CD4-positive, alpha-beta T cell (primary cell): ENCODE data around the gene PLCB2. TPM values are rescaled to one million over a fixed set of nuclear protein-coding genes. Genes with fewer than 3 reads are reported as not detected.

Experiments used
- ATAC-seq: fragments of 200-7000 bp; cut with Tn5 transposase; one replicate; pipeline ENCODE4 v1.10.0; 2022; ENCODE audit warnings: mild to moderate bottlenecking; ENCODE audit not compliant: poor library complexity
- CTCF ChIA-PET: fragments of 350-600 bp; sonication (Branson Sonifier 250); formaldehyde crosslinking; loops from one replicate; lab custom pipeline; 2021; ENCODE audit warnings: antibody characterized with exemption, inconsistent platforms; lab: Charles Lee
- POLR2A ChIA-PET: fragments of 350-600 bp; sonication (Branson Sonifier 250); formaldehyde crosslinking; loops from one replicate; lab custom pipeline; 2021; ENCODE audit warnings: antibody characterized with exemption, inconsistent platforms; lab: Charles Lee
- DNase-seq, 14 experiments: peaks; one replicate each; pipeline ENCODE4 v3.0.0-alpha.2; 2013 to 2020; ENCODE audit warnings: mixed read lengths in 2 of 14
- H3K27ac ChIP-seq, 2 donors: one replicate each; pipeline versions ENCODE4 v1.5.1 to v1.7.0; 2013; ENCODE audit warnings: low read length in 2 of 2, low read depth in 1 of 2, mild to moderate bottlenecking in 1 of 2
- H3K27me3 ChIP-seq, 2 experiments: 1 replicate in 1 of 2; 2 replicates in 1 of 2; pipeline versions ENCODE4 v1.6.1 to v1.7.0; 2013; ENCODE audit warnings: low read length in 2 of 2, control low read depth in 1 of 2, mild to moderate bottlenecking in 1 of 2, moderate library complexity in 1 of 2; ENCODE audit not compliant: insufficient read depth in 2 of 2, control insufficient read depth in 1 of 2
- H3K36me3 ChIP-seq: one replicate; pipeline ENCODE4 v1.6.1; 2013; ENCODE audit warnings: low read length, control low read depth; ENCODE audit not compliant: insufficient read depth
- H3K4me1 ChIP-seq: one replicate; pipeline ENCODE4 v1.6.1; 2013; ENCODE audit warnings: low read length, control low read depth; ENCODE audit not compliant: insufficient read depth
- H3K4me3 ChIP-seq: one replicate; pipeline ENCODE4 v1.5.1; 2013; ENCODE audit warnings: mild to moderate bottlenecking, low read length, moderate library complexity
- H3K9me3 ChIP-seq, 2 experiments: 1 replicate in 1 of 2; 2 replicates in 1 of 2; pipeline versions ENCODE4 v1.6.1 to v1.7.0; 2013; ENCODE audit warnings: low read length in 2 of 2, mild to moderate bottlenecking in 2 of 2, control low read depth in 1 of 2, moderate library complexity in 1 of 2; ENCODE audit not compliant: control insufficient read depth in 1 of 2, insufficient read depth in 1 of 2
- H3K27ac Mint-ChIP-seq: one replicate; pipeline ENCODE4 v1.8.0; 2020; ENCODE audit warnings: mixed read lengths
- H3K27me3 Mint-ChIP-seq: one replicate; pipeline ENCODE4 v1.8.0; 2021; ENCODE audit warnings: mixed read lengths
- H3K36me3 Mint-ChIP-seq: one replicate; pipeline ENCODE4 v1.8.0; 2021; ENCODE audit warnings: low read depth, mixed read lengths
- H3K4me1 Mint-ChIP-seq: one replicate; pipeline ENCODE4 v1.8.0; 2021; ENCODE audit warnings: low read depth, mixed read lengths
- H3K4me3 Mint-ChIP-seq: one replicate; pipeline ENCODE4 v1.8.0; 2020; ENCODE audit warnings: mild to moderate bottlenecking, mixed read lengths
- H3K9me3 Mint-ChIP-seq: one replicate; pipeline ENCODE4 v1.8.0; 2020; ENCODE audit warnings: mixed read lengths
- intact Hi-C, 2 experiments: fragments of 100-400 bp; cut with DNase I in 1 of 2; cut with micrococcal nuclease in 1 of 2; formaldehyde crosslinking; loops; one replicate each; pipeline versions ENCODE4 v1.15.1 to v1.9.0; 2023 to 2025; cut with DNase I, micrococcal nuclease
- total RNA-seq, 174 experiments: library from RNA in 2 of 174; stranded (reverse) in 2 of 174; gene quantifications; one replicate each; pipeline ENCODE4 v1.2.3 and lab custom pipeline; 2021 to 2026
- TF ChIP-seq, protein P1 (sequence below): fragments of 200-600 bp; IDR thresholded peaks from one replicate; pipeline ENCODE4 v1.8.0; 2022; ENCODE audit warnings: antibody characterized with exemption, mild to moderate bottlenecking

PLCB2 gene
- total RNA-seq, 2 experiments from 2014 or later: 206 to 222 TPM

DNA sequence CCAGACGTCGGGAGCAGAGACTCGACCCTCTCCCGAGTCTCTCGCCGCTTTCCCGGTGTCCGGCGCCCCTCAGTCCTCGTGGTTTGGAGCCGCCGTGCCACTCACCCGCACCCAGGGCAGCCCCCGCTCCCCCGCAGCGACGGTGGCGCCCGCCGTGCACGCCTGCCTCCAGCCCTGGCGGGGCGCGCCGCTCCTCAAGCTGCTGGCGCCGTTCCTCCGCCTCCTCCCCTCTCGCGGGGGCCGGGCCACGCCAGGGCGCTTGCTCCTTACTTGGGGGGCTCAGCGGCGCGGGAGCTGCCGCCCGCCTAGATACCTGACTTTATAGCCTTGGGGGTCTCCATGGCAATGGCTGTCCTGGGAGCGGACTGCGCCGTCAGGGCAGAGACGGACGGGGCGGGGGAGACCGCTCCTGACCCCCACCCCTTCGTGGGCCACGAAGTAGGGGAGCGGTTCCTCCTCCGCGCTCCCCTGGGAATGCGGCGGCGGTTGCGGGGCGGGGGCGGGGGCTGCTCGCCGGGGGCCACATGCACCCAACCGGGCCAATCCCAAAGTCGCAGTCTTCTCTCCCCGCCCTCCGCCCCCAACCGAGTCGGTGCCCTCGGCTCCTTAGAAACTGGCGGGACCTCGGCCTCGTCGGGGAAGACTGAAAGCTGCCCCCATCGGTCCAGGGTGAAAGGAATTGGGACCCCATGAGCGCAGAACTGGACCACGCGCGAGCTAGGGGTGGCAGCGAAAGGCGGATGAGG lies 24.7 kb downstream of the PLCB2 start, which contains the start of gene ANKRD63:
Gene ANKRD63, minus strand, starts transcription at position 196 of the 746 bp plus-strand sequence. CDS start 478 bp downstream, outside the sequence.
- Histone ChIP-seq H3K27ac (no peak within 1 kb of the TSS), H3K27me3 (peaks cover 24 to 36% of the 10 kb centered on the region in 2 experiments), H3K4me3 (peak within 1 kb of the TSS; percentile 50), H3K36me3 (peaks cover 14% of the 10 kb centered on the region), H3K9me3 (peaks cover 0 to 8% of the 10 kb centered on the region in 2 experiments), H3K4me1 (peaks cover 23% of the 10 kb centered on the region)
- TF ChIP-seq, protein P1, sequence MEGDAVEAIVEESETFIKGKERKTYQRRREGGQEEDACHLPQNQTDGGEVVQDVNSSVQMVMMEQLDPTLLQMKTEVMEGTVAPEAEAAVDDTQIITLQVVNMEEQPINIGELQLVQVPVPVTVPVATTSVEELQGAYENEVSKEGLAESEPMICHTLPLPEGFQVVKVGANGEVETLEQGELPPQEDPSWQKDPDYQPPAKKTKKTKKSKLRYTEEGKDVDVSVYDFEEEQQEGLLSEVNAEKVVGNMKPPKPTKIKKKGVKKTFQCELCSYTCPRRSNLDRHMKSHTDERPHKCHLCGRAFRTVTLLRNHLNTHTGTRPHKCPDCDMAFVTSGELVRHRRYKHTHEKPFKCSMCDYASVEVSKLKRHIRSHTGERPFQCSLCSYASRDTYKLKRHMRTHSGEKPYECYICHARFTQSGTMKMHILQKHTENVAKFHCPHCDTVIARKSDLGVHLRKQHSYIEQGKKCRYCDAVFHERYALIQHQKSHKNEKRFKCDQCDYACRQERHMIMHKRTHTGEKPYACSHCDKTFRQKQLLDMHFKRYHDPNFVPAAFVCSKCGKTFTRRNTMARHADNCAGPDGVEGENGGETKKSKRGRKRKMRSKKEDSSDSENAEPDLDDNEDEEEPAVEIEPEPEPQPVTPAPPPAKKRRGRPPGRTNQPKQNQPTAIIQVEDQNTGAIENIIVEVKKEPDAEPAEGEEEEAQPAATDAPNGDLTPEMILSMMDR: no peak
- intact Hi-C loops: loop anchor here in 1 of 2 experiments (5.0 kb wide), 1 partner anchor 39 kb away; the partner anchor contains the start of gene INAFM2
- Mint-ChIP-seq H3K4me3 (peak within 1 kb of the TSS; percentile 69), H3K36me3 (peaks cover 6% of the 10 kb centered on the region), H3K4me1 (peaks cover 4% of the 10 kb centered on the region), H3K27ac (no peak within 1 kb of the TSS), H3K9me3 (no peaks in the 10 kb centered on the region), H3K27me3 (peaks cover 30% of the 10 kb centered on the region)
- ATAC-seq (peak; percentile 80), DNase-seq (peak in 11 of 14 experiments; percentile 11 to 65 (median 35))
- CTCF ChIA-PET: interaction anchor here (1.0 to 3.4 kb wide), 8 partner anchors 8 to 176 kb away, joined by 3 to 15 read pairs (median 4); partner anchors contain the start of genes INAFM2, IVD and PLCB2
- POLR2A ChIA-PET: interaction anchor here (0.9 to 3.1 kb wide), 3 partner anchors 24 to 171 kb away, joined by 3 to 28 read pairs (median 5); partner anchors contain the start of genes INAFM2 and PLCB2

- H3K27ac ChIP-seq: no peak overlapping the region
- H3K4me1 ChIP-seq: peaks cover 23% of the 10 kb centered on the region
- peak overlapping the region; percentile 50 for H3K4me3 ChIP-seq
- peak; percentile 18 to 75 (median 48) for DNase-seq
- Mint-ChIP-seq H3K9me3 (no peaks in the 10 kb centered on the region), H3K36me3 (no peaks in the 10 kb centered on the region), H3K4me3 (peak overlapping the region; percentile 69), H3K27me3 (peaks cover 32% of the 10 kb centered on the region), H3K4me1 (peaks cover 4% of the 10 kb centered on the region), H3K27ac (no peak overlapping the region)
- TF ChIP-seq, protein P1: peak; percentile 69
- peaks cover 0 to 12% of the 10 kb centered on the region in 2 experiments for H3K9me3 ChIP-seq
- ChIA-PET CTCF (interaction anchor here (1.0 to 3.4 kb wide), 7 partner anchors 8 to 123 kb away, joined by 3 to 15 read pairs (median 4); partner anchors contain the start of genes INAFM2, IVD and PLCB2), POLR2A (interaction anchor here (0.9 to 3.1 kb wide), 3 partner anchors 25 to 172 kb away, joined by 3 to 28 read pairs (median 5); partner anchors contain the start of genes INAFM2 and PLCB2)
- H3K27me3 ChIP-seq: peaks cover 31 to 44% of the 10 kb centered on the region in 2 experiments
- intact Hi-C loops: loop anchor here in 1 of 2 experiments (5.0 kb wide), 1 partner anchor 40 kb away; the partner anchor contains the start of gene INAFM2
- peaks cover 8% of the 10 kb centered on the region for H3K36me3 ChIP-seq
- peak; percentile 72 for ATAC-seq
Measured at GRCh38 chr15:40282147-40282868, 25.4 kb downstream of the PLCB2 start.

GRCh38 chr15:40281801-40282146 lies 26.0 kb downstream of the PLCB2 start:
- ATAC-seq (no peak), DNase-seq (no peak)
- Mint-ChIP-seq H3K36me3 (no peaks in the 10 kb centered on the region), H3K9me3 (no peaks in the 10 kb centered on the region), H3K4me3 (no peak overlapping the region), H3K27ac (no peak overlapping the region), H3K4me1 (peaks cover 4% of the 10 kb centered on the region), H3K27me3 (peaks cover 32% of the 10 kb centered on the region)
- CTCF ChIA-PET: interaction anchor here (3.4 kb wide), 1 partner anchor 26 kb away, joined by 15 read pairs; the partner anchor contains the start of gene PLCB2
- intact Hi-C loops: loop anchor here in 1 of 2 experiments (5.0 kb wide), 1 partner anchor 41 kb away; the partner anchor contains the start of gene INAFM2
- no peak overlapping the region for H3K27ac ChIP-seq
- TF ChIP-seq, protein P1: no peak
- H3K27me3 ChIP-seq: peaks cover 32 to 44% of the 10 kb centered on the region in 2 experiments
- H3K4me3 ChIP-seq: peak overlapping the region; percentile 50
- H3K9me3 ChIP-seq: peaks cover 0 to 12% of the 10 kb centered on the region in 2 experiments
- peaks cover 2% of the 10 kb centered on the region for H3K36me3 ChIP-seq
- H3K4me1 ChIP-seq: peaks cover 23% of the 10 kb centered on the region
- POLR2A ChIA-PET: interaction anchor here (3.1 kb wide), 1 partner anchor 25 kb away, joined by 28 read pairs; the partner anchor contains the start of gene PLCB2
